Measurements from ENCODE around the gene SLC25A38. TPM values are rescaled to one million over a fixed set of nuclear protein-coding genes. Genes with fewer than 3 reads are reported as not detected.
A peak's percentile ranks its signal among the peaks of the same experiment; 100 is the strongest.

Gene SLC25A38
- polyA plus RNA-seq, 3 donors: 5.7 to 8.9 (median 7.5) TPM

DNA sequence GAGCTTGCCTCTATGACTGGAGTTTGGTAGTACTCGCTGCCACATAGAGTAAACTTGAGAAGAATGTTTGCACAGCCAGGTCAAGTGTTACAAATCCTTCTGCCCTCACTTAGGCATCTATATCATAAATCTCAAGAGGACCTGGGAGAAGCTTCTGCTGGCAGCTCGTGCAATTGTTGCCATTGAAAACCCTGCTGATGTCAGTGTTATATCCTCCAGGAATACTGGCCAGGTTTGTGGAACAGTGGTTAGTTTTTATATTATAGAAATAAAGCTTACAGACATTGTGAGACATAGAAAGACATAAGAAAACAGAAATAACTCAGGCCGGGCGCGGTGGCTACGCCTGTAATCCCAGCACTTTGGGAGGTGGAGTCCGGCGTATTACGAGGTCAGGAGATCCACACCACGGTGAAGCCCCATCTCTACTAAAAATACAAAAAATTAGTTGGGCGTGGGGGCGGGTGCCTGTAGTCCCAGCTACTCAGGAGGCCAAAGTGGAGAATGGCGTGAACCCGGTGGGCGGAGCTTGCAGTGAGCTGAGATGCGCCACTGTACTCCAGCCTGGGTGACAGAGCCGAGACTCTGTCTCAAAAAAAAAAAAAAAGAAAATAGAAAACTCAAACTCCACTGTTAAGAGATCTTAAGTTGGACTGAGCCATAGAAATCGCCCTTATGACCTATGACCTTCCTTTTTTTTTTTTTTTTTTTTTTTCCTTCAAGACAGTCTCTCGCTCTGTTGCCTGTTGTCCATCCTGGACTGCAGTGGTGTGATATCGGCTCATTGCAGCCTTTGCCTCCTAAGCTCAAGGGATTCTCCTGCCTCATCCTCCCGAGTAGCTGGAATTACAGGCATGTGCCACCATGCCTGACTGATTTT, 25.6 kb downstream of the SLC25A38 start:
- Histone ChIP-seq H3K36me3 (replicated peaks in 1 of 2; ENCODE audit: control insufficient read depth in 1 of 2, insufficient read depth in 2 of 2, low read length in 2 of 2) (peaks cover 56 to 58% of the 10 kb centered on the region in 2 donors), H2AFZ (ENCODE audit: insufficient read depth, low read depth, low read length, poor library complexity, severe bottlenecking) (no peak overlapping the region), H3K27ac (ENCODE audit: low read depth in 1 of 2, low read length in 2 of 2) (peak overlapping the region in 1 of 2 donors; percentile 94), H3K9ac (ENCODE audit: insufficient read depth, low read length, poor library complexity, severe bottlenecking) (no peak overlapping the region), H3K4me3 (replicated peaks in 1 of 3; ENCODE audit: low read depth in 2 of 3, low read length in 3 of 3) (no peak overlapping the region), H3K4me2 (replicated peaks; ENCODE audit: extremely low read depth, low read length, poor library complexity, severe bottlenecking) (no peak overlapping the region), H3K9me3 (replicated peaks in 1 of 2; ENCODE audit: control insufficient read depth in 1 of 2, insufficient read depth in 1 of 2, low read length in 2 of 2) (no peaks in the 10 kb centered on the region), H4K20me1 (ENCODE audit: insufficient read depth, low read length) (peaks cover 38% of the 10 kb centered on the region), H3K79me2 (ENCODE audit: insufficient read depth, low read length) (peaks cover 40% of the 10 kb centered on the region), H3K27me3 (ENCODE audit: control insufficient read depth in 2 of 2, insufficient read depth in 2 of 2, low read length in 2 of 2) (no peaks in the 10 kb centered on the region), H3K4me1 (ENCODE audit: control insufficient read depth in 1 of 2, insufficient read depth in 2 of 2, low read length in 2 of 2) (peaks cover 18 to 23% of the 10 kb centered on the region in 2 donors)
- DNase-seq: no peak
- WGBS (ENCODE audit: insufficient coverage): 100% methylated on average over 8 of the region's 21 CpGs
- H3K27ac Mint-ChIP-seq: peak overlapping the region in 2 of 7 donors; percentile 25 to 66
- no peaks in the 10 kb centered on the region for H3K9me3 Mint-ChIP-seq
- peaks cover 48 to 62% of the 10 kb centered on the region in 2 donors for H3K36me3 Mint-ChIP-seq
- TF ChIP-seq, protein P1, sequence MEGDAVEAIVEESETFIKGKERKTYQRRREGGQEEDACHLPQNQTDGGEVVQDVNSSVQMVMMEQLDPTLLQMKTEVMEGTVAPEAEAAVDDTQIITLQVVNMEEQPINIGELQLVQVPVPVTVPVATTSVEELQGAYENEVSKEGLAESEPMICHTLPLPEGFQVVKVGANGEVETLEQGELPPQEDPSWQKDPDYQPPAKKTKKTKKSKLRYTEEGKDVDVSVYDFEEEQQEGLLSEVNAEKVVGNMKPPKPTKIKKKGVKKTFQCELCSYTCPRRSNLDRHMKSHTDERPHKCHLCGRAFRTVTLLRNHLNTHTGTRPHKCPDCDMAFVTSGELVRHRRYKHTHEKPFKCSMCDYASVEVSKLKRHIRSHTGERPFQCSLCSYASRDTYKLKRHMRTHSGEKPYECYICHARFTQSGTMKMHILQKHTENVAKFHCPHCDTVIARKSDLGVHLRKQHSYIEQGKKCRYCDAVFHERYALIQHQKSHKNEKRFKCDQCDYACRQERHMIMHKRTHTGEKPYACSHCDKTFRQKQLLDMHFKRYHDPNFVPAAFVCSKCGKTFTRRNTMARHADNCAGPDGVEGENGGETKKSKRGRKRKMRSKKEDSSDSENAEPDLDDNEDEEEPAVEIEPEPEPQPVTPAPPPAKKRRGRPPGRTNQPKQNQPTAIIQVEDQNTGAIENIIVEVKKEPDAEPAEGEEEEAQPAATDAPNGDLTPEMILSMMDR (IDR thresholded peaks at IDR 0.05): no peak
- H3K4me3 Mint-ChIP-seq: no peak overlapping the region
- intact Hi-C loops (cut with micrococcal nuclease): no loop called here
- H3K4me1 Mint-ChIP-seq: peaks cover 19% of the 10 kb centered on the region
- peaks cover 0 to 1% (median 0%) of the 10 kb centered on the region in 3 donors for H3K27me3 Mint-ChIP-seq (ENCODE audit: low read depth in 3 of 3)

DNA sequence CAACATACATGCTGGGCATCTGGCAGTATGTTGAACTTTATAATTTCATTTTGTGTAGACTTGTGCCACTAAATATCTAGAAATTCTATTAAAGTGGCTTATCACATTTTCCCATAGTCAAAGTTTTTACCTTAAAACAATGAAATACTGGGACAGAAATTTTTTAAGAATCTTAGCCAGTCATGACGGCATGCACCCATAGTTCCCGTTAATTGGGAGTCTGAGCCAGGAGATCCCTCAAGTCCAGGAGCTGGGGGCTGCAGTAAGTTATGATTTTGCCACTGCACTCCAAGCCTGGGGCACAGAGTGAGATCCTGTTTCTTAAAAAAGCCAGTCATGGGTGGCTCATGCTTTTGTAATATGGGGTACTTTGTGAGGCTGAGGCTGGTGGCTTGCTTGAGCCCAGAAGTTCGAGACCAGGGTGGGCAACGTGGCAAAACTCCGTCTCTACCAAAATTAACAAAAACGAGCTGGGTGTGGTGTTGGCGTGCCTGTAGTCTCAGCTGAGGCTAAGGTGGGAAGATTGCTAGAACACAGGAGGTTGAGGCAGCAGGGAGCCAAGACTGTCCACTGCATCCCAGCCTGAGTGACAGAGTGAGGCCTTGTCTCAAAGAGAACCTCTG, 26.5 kb downstream of the SLC25A38 start:
- no peak overlapping the region for H3K4me3 Mint-ChIP-seq
- Histone ChIP-seq H3K79me2 (ENCODE audit: insufficient read depth, low read length) (peaks cover 40% of the 10 kb centered on the region), H2AFZ (ENCODE audit: insufficient read depth, low read depth, low read length, poor library complexity, severe bottlenecking) (no peak overlapping the region), H3K4me1 (ENCODE audit: control insufficient read depth in 1 of 2, insufficient read depth in 2 of 2, low read length in 2 of 2) (peaks cover 18 to 23% of the 10 kb centered on the region in 2 donors), H3K9ac (ENCODE audit: insufficient read depth, low read length, poor library complexity, severe bottlenecking) (no peak overlapping the region), H3K36me3 (replicated peaks in 1 of 2; ENCODE audit: control insufficient read depth in 1 of 2, insufficient read depth in 2 of 2, low read length in 2 of 2) (peaks cover 57 to 67% of the 10 kb centered on the region in 2 donors), H3K4me3 (replicated peaks in 1 of 3; ENCODE audit: low read depth in 2 of 3, low read length in 3 of 3) (no peak overlapping the region), H3K27me3 (ENCODE audit: control insufficient read depth in 2 of 2, insufficient read depth in 2 of 2, low read length in 2 of 2) (no peaks in the 10 kb centered on the region), H4K20me1 (ENCODE audit: insufficient read depth, low read length) (peaks cover 38% of the 10 kb centered on the region), H3K27ac (ENCODE audit: low read depth in 1 of 2, low read length in 2 of 2) (peak overlapping the region in 1 of 2 donors; percentile 32), H3K9me3 (replicated peaks in 1 of 2; ENCODE audit: control insufficient read depth in 1 of 2, insufficient read depth in 1 of 2, low read length in 2 of 2) (no peaks in the 10 kb centered on the region), H3K4me2 (replicated peaks; ENCODE audit: extremely low read depth, low read length, poor library complexity, severe bottlenecking) (no peak overlapping the region)
- no peak for DNase-seq
- WGBS (ENCODE audit: insufficient coverage): 74% methylated on average over 6 of the region's 7 CpGs
- H3K36me3 Mint-ChIP-seq: peaks cover 53 to 68% of the 10 kb centered on the region in 2 donors
- TF ChIP-seq, protein P1 (IDR thresholded peaks at IDR 0.05): no peak
- peaks cover 0 to 1% (median 0%) of the 10 kb centered on the region in 3 donors for H3K27me3 Mint-ChIP-seq (ENCODE audit: low read depth in 3 of 3)
- H3K27ac Mint-ChIP-seq: peak overlapping the region in 3 of 7 donors; percentile 25 to 55 (median 26)
- no peaks in the 10 kb centered on the region for H3K9me3 Mint-ChIP-seq
- intact Hi-C loops (cut with micrococcal nuclease): no loop called here
- peaks cover 19% of the 10 kb centered on the region for H3K4me1 Mint-ChIP-seq
